Fibroblast of lung (primary cell): Measurements from ENCODE around the gene GPX4.

Experiments used
- EZH2 ChIP-seq: IDR thresholded peaks from 2 replicates; pipeline ENCODE4 v1.5.1; 2012; ENCODE audit warnings: low read length, control low read depth, mild to moderate bottlenecking; ENCODE audit errors: missing control alignments
- TF ChIP-seq, protein P1 (sequence below), 2 donors: IDR thresholded peaks in 1 of 2; conservative IDR thresholded peaks in 1 of 2; 1 replicate in 1 of 2; 2 replicates in 1 of 2; pipeline ENCODE4 v1.5.1; 2011 to 2012; ENCODE audit warnings: low read length in 2 of 2, control low read depth in 1 of 2, inconsistent platforms in 1 of 2, low read depth in 1 of 2, mild to moderate bottlenecking in 1 of 2

DNA sequence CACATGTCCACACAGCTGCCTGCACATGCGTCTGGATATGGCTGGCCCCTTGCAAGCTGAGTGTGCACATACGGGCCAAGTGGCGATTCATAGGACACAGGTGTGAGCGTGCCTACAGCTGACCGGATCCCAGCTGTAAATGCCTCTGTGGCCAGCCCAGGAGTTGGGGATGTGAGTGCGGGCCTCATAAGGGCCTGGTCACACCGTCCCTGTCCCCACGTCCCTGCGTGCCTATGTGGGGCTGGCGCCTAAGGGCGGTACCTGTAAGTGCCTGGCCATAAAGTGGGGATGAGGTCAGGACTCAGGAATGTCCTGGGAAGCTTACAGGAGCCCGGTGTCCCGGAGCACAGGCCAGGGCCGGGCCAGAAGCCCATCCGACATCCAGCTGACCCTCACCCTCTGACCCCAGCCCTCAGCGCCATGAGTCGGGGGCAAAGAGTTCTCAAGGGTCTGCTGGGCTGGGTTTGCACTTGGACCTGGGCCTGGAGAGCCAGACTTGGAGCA is 38.1 kb upstream of the GPX4 start:
- TF ChIP-seq, protein P1, sequence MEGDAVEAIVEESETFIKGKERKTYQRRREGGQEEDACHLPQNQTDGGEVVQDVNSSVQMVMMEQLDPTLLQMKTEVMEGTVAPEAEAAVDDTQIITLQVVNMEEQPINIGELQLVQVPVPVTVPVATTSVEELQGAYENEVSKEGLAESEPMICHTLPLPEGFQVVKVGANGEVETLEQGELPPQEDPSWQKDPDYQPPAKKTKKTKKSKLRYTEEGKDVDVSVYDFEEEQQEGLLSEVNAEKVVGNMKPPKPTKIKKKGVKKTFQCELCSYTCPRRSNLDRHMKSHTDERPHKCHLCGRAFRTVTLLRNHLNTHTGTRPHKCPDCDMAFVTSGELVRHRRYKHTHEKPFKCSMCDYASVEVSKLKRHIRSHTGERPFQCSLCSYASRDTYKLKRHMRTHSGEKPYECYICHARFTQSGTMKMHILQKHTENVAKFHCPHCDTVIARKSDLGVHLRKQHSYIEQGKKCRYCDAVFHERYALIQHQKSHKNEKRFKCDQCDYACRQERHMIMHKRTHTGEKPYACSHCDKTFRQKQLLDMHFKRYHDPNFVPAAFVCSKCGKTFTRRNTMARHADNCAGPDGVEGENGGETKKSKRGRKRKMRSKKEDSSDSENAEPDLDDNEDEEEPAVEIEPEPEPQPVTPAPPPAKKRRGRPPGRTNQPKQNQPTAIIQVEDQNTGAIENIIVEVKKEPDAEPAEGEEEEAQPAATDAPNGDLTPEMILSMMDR (conservative IDR thresholded peaks at IDR 0.05 in 1 of 2, IDR thresholded peaks at IDR 0.05 in 1 of 2; ENCODE audit: low read depth in 1 of 2, low read length in 2 of 2), result no peak
- no peak for TF ChIP-seq EZH2
